HG03095 (cell line): Measurements from ENCODE around the gene TMSB15C.
"Not testable (repeated sequence)": the region's sequence is repeated elsewhere in the genome, so short reads cannot be mapped to it uniquely, and the experiment has no call there.

Experiments used
- ATAC-seq: cut with Tn5 transposase; IDR thresholded peaks from one replicate; pipeline ENCODE4 v1.9.1; 2021; ENCODE audit warnings: moderate library complexity; ENCODE audit not compliant: unreplicated experiment

Gene TMSB15C

GRCh38 chrX:104075778-104076445 is at the start of gene TMSB15C:
Gene TMSB15C, minus strand, starts transcription at chrX:104076236.
- ATAC-seq, result peak; percentile 99

GRCh38 chrX:104122829-104123228 is 46.8 kb upstream of the TMSB15C start:
- ATAC-seq, result no peak

- no peak for ATAC-seq
These were observed 42.7 kb upstream of the TMSB15C start for GRCh38 chrX:104118765-104119164.

- no peak for ATAC-seq
These were observed 41.7 kb upstream of the TMSB15C start for GRCh38 chrX:104117759-104118158.

GRCh38 chrX:104113222-104113965 is 37.4 kb upstream of the TMSB15C start:
- peak; percentile 48 for ATAC-seq

GRCh38 chrX:104112326-104112951 is 36.4 kb upstream of the TMSB15C start, which contains the start of gene ZCCHC18:
Gene ZCCHC18, plus strand, starts transcription at chrX:104112523. Its CDS starts 1,589 bp downstream, at chrX:104114112.
- ATAC-seq, result peak; percentile 66

GRCh38 chrX:104110491-104111240 is 34.6 kb upstream of the TMSB15C start:
- not testable (repeated sequence) for ATAC-seq

GRCh38 chrX:104108955-104109354 is 32.9 kb upstream of the TMSB15C start:
- ATAC-seq, result no peak

GRCh38 chrX:104105330-104106262 is 29.6 kb upstream of the TMSB15C start:
- ATAC-seq, result no peak

GRCh38 chrX:104104676-104105075 is 28.6 kb upstream of the TMSB15C start:
- ATAC-seq, result no peak

- ATAC-seq, result no peak
These were observed 22.9 kb upstream of the TMSB15C start for GRCh38 chrX:104098919-104099318.

GRCh38 chrX:104098151-104098808 is 22.2 kb upstream of the TMSB15C start:
- no peak for ATAC-seq

- no peak for ATAC-seq
These were observed 9.9 kb upstream of the TMSB15C start for GRCh38 chrX:104085919-104086318.

GRCh38 chrX:104085477-104085876 is 9.4 kb upstream of the TMSB15C start:
- no peak for ATAC-seq

- no peak for ATAC-seq
These were observed 8.7 kb upstream of the TMSB15C start for GRCh38 chrX:104084534-104085277.

- ATAC-seq, result no peak
These were observed 8.0 kb upstream of the TMSB15C start for GRCh38 chrX:104084063-104084462.

- not testable (repeated sequence) for ATAC-seq
These were observed 1.8 kb upstream of the TMSB15C start for GRCh38 chrX:104077854-104078253.

GRCh38 chrX:104062636-104063035 is 13.4 kb downstream of the TMSB15C start:
- not testable (repeated sequence) for ATAC-seq

- ATAC-seq, result not testable (repeated sequence)
These were observed 21.1 kb downstream of the TMSB15C start for GRCh38 chrX:104054956-104055355.
